ENCODE data around the gene ADGRL3.
"Not testable (repeated sequence)": the region's sequence is repeated elsewhere in the genome, so short reads cannot be mapped to it uniquely, and the experiment has no call there.

ADGRL3 gene

DNA sequence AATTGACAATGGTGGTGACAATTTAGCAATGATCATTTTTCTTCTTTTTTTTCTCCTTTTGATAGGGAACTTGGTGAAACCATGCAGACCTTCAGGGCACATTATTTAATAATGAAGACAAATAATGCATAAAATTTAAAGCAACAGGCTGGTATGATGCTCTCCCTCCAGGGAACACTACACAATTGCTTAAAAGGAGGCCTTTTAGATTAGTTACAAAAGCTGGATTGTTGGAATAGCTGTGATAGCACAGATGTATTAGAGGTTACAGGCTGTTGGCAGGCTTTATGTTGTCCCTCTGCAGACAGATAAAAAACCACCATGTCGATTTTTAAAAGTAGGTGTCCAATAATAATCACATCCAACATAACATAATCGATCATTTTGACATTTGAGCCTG lies 307.0 kb downstream of the ADGRL3 start:
- Mint-ChIP-seq H3K4me3 (no peak overlapping the region), H3K36me3 (ENCODE audit: insufficient read depth) (no peaks in the 10 kb centered on the region), H3K4me1 (no peaks in the 10 kb centered on the region), H3K27me3 (no peaks in the 10 kb centered on the region), H3K9me3 (peaks cover 14% of the 10 kb centered on the region), H3K27ac (ENCODE audit: low read depth) (no peak overlapping the region)
- no peak for ATAC-seq (replicated peaks; ENCODE audit: extremely low read depth, poor library complexity, severe bottlenecking)
- no peak for DNase-seq (ENCODE audit: low spot score in 2 of 2)

DNA sequence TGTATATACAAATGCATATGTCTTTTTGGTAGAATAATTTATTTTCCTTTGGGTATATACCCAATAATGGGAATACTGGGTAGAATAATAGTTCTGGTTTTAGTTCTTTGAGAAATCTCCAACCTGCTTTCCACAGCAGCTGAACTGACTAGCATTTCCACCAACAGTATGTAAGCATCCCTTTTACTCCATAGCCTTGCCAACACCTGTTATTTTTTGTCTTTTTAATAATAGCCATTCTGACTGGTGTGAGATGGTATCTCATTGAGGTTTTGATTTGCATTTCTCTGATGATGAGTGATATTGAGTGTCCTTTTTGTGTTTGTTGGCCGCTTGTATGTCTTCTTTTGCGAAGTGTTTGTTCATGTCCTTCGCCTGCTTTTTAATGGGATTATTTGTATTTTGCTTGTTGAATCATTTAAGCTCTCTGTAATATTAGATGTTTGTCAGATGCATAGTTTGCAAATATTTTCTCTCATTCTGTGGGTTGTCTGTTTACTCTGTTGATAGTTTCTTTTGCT lies 309.7 kb downstream of the ADGRL3 start:
- peaks cover 14% of the 10 kb centered on the region for H3K9me3 Mint-ChIP-seq
- H3K27ac Mint-ChIP-seq (ENCODE audit: low read depth); ATAC-seq (replicated peaks; ENCODE audit: extremely low read depth, poor library complexity, severe bottlenecking); H3K27me3 Mint-ChIP-seq; H3K4me3 Mint-ChIP-seq; H3K4me1 Mint-ChIP-seq; DNase-seq (ENCODE audit: low spot score in 2 of 2); H3K36me3 Mint-ChIP-seq (ENCODE audit: insufficient read depth): not testable (repeated sequence)

DNA sequence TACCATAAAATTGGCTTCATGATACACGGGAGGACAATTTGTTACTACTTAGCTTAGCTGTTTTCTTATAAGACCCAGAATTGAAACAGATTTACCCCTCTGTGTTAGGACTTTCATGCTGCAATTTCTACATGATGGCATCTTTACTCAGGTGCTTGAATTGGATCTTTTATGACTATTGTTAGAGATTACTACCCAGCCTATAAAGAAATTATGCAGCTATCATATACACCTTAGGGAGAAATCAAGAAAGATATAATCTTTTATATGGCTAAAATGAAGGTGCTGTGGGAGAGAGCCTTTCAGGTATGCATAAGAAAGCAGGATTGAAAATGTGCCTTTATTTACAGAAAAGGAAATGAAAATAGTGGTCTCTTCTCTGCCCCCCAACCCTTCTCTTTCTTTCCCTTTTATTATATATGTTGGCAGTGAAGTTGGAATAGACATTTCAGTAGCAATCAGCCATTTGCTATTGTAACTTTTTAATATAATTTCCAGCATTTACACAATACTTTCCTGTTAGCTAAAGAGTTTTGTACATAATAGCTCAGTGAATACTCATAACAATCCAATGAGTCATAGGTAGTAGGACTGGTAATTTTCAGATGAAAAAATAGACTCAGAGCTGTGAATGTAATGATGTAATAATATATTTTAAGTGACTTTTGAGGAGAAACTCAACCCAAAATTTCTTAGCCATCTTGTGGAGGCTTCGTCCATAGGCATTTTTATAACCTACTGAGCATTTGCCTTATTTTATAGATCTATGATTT lies 311.8 kb downstream of the ADGRL3 start:
- no peak for DNase-seq (ENCODE audit: low spot score in 2 of 2)
- H3K36me3 Mint-ChIP-seq (ENCODE audit: insufficient read depth): no peaks in the 10 kb centered on the region
- H3K27ac Mint-ChIP-seq (ENCODE audit: low read depth): no peak overlapping the region
- H3K27me3 Mint-ChIP-seq: no peaks in the 10 kb centered on the region
- H3K4me1 Mint-ChIP-seq: no peaks in the 10 kb centered on the region
- H3K4me3 Mint-ChIP-seq: no peak overlapping the region
- H3K9me3 Mint-ChIP-seq: peaks cover 11% of the 10 kb centered on the region
- no peak for ATAC-seq (replicated peaks; ENCODE audit: extremely low read depth, poor library complexity, severe bottlenecking)

GRCh38 chr4:61514991-61515390 lies 314.9 kb downstream of the ADGRL3 start:
- no peak overlapping the region for H3K4me3 Mint-ChIP-seq

GRCh38 chr4:61517144-61517543 lies 317.0 kb downstream of the ADGRL3 start:
- no peak for DNase-seq (ENCODE audit: low spot score in 2 of 2)
- peaks cover 16% of the 10 kb centered on the region for H3K9me3 Mint-ChIP-seq
- H3K4me1 Mint-ChIP-seq: no peaks in the 10 kb centered on the region
- no peak overlapping the region for H3K27ac Mint-ChIP-seq (ENCODE audit: low read depth)
- H3K27me3 Mint-ChIP-seq: no peaks in the 10 kb centered on the region
- no peak overlapping the region for H3K4me3 Mint-ChIP-seq
- no peaks in the 10 kb centered on the region for H3K36me3 Mint-ChIP-seq (ENCODE audit: insufficient read depth)
- ATAC-seq (replicated peaks; ENCODE audit: extremely low read depth, poor library complexity, severe bottlenecking): no peak

More at GRCh38 chr4:61514991-61515390, 314.9 kb downstream of the ADGRL3 start:
- ATAC-seq (replicated peaks; ENCODE audit: extremely low read depth, poor library complexity, severe bottlenecking): no peak
- H3K27me3 Mint-ChIP-seq: no peaks in the 10 kb centered on the region
- no peak for DNase-seq (ENCODE audit: low spot score in 2 of 2)
- H3K9me3 Mint-ChIP-seq: peaks cover 9% of the 10 kb centered on the region
- H3K27ac Mint-ChIP-seq (ENCODE audit: low read depth): no peak overlapping the region
- H3K36me3 Mint-ChIP-seq (ENCODE audit: insufficient read depth): no peaks in the 10 kb centered on the region
- H3K4me1 Mint-ChIP-seq: no peaks in the 10 kb centered on the region

DNA sequence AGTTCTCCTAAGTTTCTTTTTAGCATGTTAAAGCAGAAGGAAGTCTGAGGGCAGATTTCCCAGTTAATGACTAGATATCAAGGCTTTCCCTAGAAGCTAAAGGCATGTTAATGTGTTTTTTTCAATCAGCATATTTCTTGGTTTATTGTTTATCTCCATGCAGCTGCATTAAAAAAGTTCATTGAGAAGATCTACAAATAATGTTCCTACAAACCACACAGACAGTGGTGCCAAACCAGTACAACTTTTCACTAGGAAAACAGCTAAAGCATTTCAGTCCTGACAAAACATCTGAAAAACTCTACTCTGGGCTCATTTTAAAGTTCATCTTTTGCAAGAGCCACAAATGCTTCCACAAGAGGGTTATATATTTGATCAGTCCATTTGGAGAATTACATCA lies 320.0 kb downstream of the ADGRL3 start:
- Mint-ChIP-seq H3K9me3 (peaks cover 17% of the 10 kb centered on the region), H3K4me1 (no peaks in the 10 kb centered on the region), H3K4me3 (no peak overlapping the region), H3K27me3 (no peaks in the 10 kb centered on the region), H3K27ac (ENCODE audit: low read depth) (no peak overlapping the region), H3K36me3 (ENCODE audit: insufficient read depth) (no peaks in the 10 kb centered on the region)
- no peak for ATAC-seq (replicated peaks; ENCODE audit: extremely low read depth, poor library complexity, severe bottlenecking)
- no peak for DNase-seq (ENCODE audit: low spot score in 2 of 2)

DNA sequence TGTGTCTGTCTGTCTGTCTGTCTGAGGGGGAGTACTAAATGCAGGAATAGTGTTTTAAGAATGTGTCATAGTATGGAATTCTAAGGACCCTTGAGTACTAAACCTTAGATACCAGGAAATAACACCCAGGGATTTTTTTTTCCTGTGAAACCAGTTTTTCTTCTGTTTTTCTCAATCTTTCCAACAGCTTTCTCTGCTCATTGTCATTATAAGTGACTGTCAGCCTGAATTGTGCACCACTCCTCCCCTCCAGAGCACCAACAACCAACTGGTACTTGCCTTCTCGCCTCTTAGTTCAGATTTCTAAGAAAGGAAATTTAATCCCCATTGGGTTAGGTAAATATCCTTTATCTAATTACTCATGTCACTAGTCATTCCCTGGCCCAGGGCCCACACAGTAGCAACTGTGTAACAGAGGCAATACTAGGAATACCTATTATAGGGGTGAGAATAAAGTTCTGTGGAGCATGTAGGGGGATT lies 320.6 kb downstream of the ADGRL3 start:
- ATAC-seq (replicated peaks; ENCODE audit: extremely low read depth, poor library complexity, severe bottlenecking) (no peak), DNase-seq (ENCODE audit: low spot score in 2 of 2) (no peak)
- no peak overlapping the region for H3K27ac Mint-ChIP-seq (ENCODE audit: low read depth)
- no peak overlapping the region for H3K4me3 Mint-ChIP-seq
- H3K4me1 Mint-ChIP-seq: no peaks in the 10 kb centered on the region
- no peaks in the 10 kb centered on the region for H3K27me3 Mint-ChIP-seq
- no peaks in the 10 kb centered on the region for H3K36me3 Mint-ChIP-seq (ENCODE audit: insufficient read depth)
- peaks cover 22% of the 10 kb centered on the region for H3K9me3 Mint-ChIP-seq

DNA sequence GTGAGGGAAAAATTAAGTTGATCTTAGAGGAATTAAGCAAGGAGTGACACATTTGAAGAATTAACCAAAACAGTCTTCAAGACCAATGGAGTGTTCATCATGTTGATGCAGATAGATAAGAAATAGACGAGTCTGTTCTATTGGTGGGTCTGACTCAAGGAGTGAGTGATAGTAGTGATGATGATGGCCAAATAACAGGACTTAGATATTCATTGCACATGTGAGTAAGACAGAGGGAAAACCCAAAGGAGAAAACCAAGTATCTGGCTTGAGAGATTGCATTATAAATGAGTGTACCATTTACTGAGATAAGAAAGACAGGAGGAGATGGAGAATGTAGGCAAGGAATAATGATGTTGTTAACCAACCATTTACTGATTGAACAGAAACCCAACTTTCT lies 321.3 kb downstream of the ADGRL3 start:
- Mint-ChIP-seq H3K9me3 (peaks cover 23% of the 10 kb centered on the region), H3K4me3 (no peak overlapping the region), H3K4me1 (no peaks in the 10 kb centered on the region), H3K36me3 (ENCODE audit: insufficient read depth) (no peaks in the 10 kb centered on the region), H3K27me3 (no peaks in the 10 kb centered on the region), H3K27ac (ENCODE audit: low read depth) (no peak overlapping the region)
- ATAC-seq (replicated peaks; ENCODE audit: extremely low read depth, poor library complexity, severe bottlenecking) (no peak), DNase-seq (ENCODE audit: low spot score in 2 of 2) (no peak)

DNA sequence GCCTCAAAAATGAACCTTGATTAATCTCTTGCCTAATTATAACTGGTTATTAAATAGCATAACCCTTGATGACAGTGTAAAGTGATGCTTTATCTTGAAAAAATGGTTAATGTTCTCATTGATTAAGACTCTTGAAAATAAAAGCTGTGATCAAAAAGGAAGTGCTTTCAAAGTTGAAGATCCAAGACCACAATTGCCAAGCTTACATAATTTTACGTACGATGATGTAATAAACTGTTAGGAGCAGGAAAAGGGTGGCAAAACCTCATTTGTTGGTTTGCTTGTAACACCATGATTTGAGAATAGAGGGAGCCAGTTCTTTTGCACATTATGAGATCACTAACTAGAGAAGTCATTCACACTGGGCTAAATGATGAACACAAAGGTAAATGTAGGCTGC lies 322.2 kb downstream of the ADGRL3 start:
- Mint-ChIP-seq H3K27ac (ENCODE audit: low read depth) (no peak overlapping the region), H3K4me1 (no peaks in the 10 kb centered on the region), H3K27me3 (no peaks in the 10 kb centered on the region), H3K9me3 (peaks cover 23% of the 10 kb centered on the region), H3K4me3 (no peak overlapping the region), H3K36me3 (ENCODE audit: insufficient read depth) (no peaks in the 10 kb centered on the region)
- DNase-seq (ENCODE audit: low spot score in 2 of 2) (no peak), ATAC-seq (replicated peaks; ENCODE audit: extremely low read depth, poor library complexity, severe bottlenecking) (no peak)

GRCh38 chr4:61527888-61528287 lies 327.8 kb downstream of the ADGRL3 start:
- Mint-ChIP-seq H3K36me3 (ENCODE audit: insufficient read depth) (no peaks in the 10 kb centered on the region), H3K27me3 (no peaks in the 10 kb centered on the region), H3K27ac (ENCODE audit: low read depth) (no peak overlapping the region), H3K9me3 (peaks cover 21% of the 10 kb centered on the region), H3K4me1 (no peaks in the 10 kb centered on the region), H3K4me3 (no peak overlapping the region)
- ATAC-seq (replicated peaks; ENCODE audit: extremely low read depth, poor library complexity, severe bottlenecking) (no peak), DNase-seq (ENCODE audit: low spot score in 2 of 2) (no peak)

- ATAC-seq (replicated peaks; ENCODE audit: extremely low read depth, poor library complexity, severe bottlenecking) (no peak), DNase-seq (ENCODE audit: low spot score in 2 of 2) (no peak)
- no peaks in the 10 kb centered on the region for H3K27me3 Mint-ChIP-seq
- peaks cover 21% of the 10 kb centered on the region for H3K9me3 Mint-ChIP-seq
- no peak overlapping the region for H3K4me3 Mint-ChIP-seq
- H3K36me3 Mint-ChIP-seq (ENCODE audit: insufficient read depth): no peaks in the 10 kb centered on the region
- H3K4me1 Mint-ChIP-seq: no peaks in the 10 kb centered on the region
- H3K27ac Mint-ChIP-seq (ENCODE audit: low read depth): no peak overlapping the region
Measured at GRCh38 chr4:61528595-61528994, 328.5 kb downstream of the ADGRL3 start.

DNA sequence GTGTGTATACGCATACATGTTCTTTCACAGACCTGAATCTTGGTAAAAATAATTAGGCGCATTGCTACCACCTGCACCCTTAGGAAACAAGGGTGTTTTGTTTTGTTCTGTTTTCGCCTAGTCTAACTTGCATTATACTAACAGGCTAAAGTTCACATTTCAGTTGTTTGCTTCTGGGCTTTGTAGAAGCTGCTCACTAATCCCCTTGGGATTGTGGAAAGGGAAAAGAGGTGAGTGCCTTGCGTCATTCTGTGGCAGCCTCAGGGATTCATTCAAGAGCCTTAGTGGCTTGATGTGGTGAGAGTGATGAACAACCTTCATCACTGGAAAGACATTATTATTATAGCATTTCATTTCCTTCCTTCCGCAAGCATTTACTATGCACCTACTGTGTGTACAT lies 331.1 kb downstream of the ADGRL3 start:
- Mint-ChIP-seq H3K27ac (ENCODE audit: low read depth) (no peak overlapping the region), H3K4me3 (no peak overlapping the region), H3K4me1 (no peaks in the 10 kb centered on the region), H3K27me3 (no peaks in the 10 kb centered on the region), H3K36me3 (ENCODE audit: insufficient read depth) (no peaks in the 10 kb centered on the region), H3K9me3 (peaks cover 22% of the 10 kb centered on the region)
- DNase-seq (ENCODE audit: low spot score in 2 of 2): no peak
- no peak for ATAC-seq (replicated peaks; ENCODE audit: extremely low read depth, poor library complexity, severe bottlenecking)

- ATAC-seq (replicated peaks; ENCODE audit: extremely low read depth, poor library complexity, severe bottlenecking): no peak
- no peaks in the 10 kb centered on the region for H3K27me3 Mint-ChIP-seq
- no peak overlapping the region for H3K4me3 Mint-ChIP-seq
- no peak for DNase-seq (ENCODE audit: low spot score in 2 of 2)
- peaks cover 28% of the 10 kb centered on the region for H3K9me3 Mint-ChIP-seq
- H3K27ac Mint-ChIP-seq (ENCODE audit: low read depth): no peak overlapping the region
- no peaks in the 10 kb centered on the region for H3K4me1 Mint-ChIP-seq
- H3K36me3 Mint-ChIP-seq (ENCODE audit: insufficient read depth): no peaks in the 10 kb centered on the region
Measured at GRCh38 chr4:61532336-61533000, 332.3 kb downstream of the ADGRL3 start.
